Activated CD4-positive, alpha-beta T cell treated with anti-CD3 and anti-CD28 coated beads, Interleukin-2, amount 10 ng/mL, durations not matched to agents 24 days and 14 days (primary cell): ENCODE results near the gene NKX2-4. TPM values are rescaled to one million over a fixed set of nuclear protein-coding genes. Genes with fewer than 3 reads are reported as not detected.
"Not testable (repeated sequence)": the region's sequence is repeated elsewhere in the genome, so short reads cannot be mapped to it uniquely, and the experiment has no call there.

ENCODE experiments used
- DNase-seq: peaks from one replicate; pipeline ENCODE4 v3.0.0; 2022
- H3K27ac Mint-ChIP-seq: one replicate; pipeline ENCODE4 v1.8.0; 2022; ENCODE audit warnings: mild to moderate bottlenecking, mixed read lengths
- H3K27me3 Mint-ChIP-seq: one replicate; pipeline ENCODE4 v1.8.0; 2022; ENCODE audit warnings: mixed read lengths
- H3K36me3 Mint-ChIP-seq: one replicate; pipeline ENCODE4 v1.8.0; 2022; ENCODE audit warnings: low read depth, mild to moderate bottlenecking, mixed read lengths
- H3K4me1 Mint-ChIP-seq: one replicate; pipeline ENCODE4 v1.8.0; 2021; ENCODE audit warnings: mixed read lengths
- H3K4me3 Mint-ChIP-seq: one replicate; pipeline ENCODE4 v1.8.0; 2022; ENCODE audit warnings: mild to moderate bottlenecking, moderate library complexity, mixed read lengths
- H3K9me3 Mint-ChIP-seq: one replicate; pipeline ENCODE4 v1.8.0; 2021; ENCODE audit warnings: mixed read lengths
- intact Hi-C: fragments of 100-400 bp; cut with micrococcal nuclease; formaldehyde crosslinking; loops from one replicate; pipeline ENCODE4 v1.15.1; 2023
- total RNA-seq: library from RNA; stranded (reverse); gene quantifications from 2 replicates; pipeline ENCODE4 v1.2.3, GENCODE V29; 2022

Gene NKX2-4
- total RNA-seq, result not detected in 2 replicates

GRCh38 chr20:21397341-21398108, at the start of gene NKX2-4:
NKX2-4 (minus strand) TSS chr20:21397526; CDS start chr20:21397399, 127 bp downstream.
- DNase-seq, result no peak
- Mint-ChIP-seq H3K9me3 (no peaks in the 10 kb centered on the region), H3K4me1 (peaks cover 16% of the 10 kb centered on the region), H3K36me3 (peaks cover 5% of the 10 kb centered on the region), H3K4me3 (peak within 1 kb of the TSS; percentile 51), H3K27ac (peak within 1 kb of the TSS; percentile 75), H3K27me3 (peaks cover 72% of the 10 kb centered on the region)
- intact Hi-C loops, result loop anchor here (2.0 to 10.0 kb wide), 5 partner anchors 109 to 1167 kb away; partner anchors contain the start of gene INSM1

GRCh38 chr20:21437816-21438215, 40.5 kb upstream of the NKX2-4 start:
- Mint-ChIP-seq H3K9me3 (no peaks in the 10 kb centered on the region), H3K4me3 (no peak overlapping the region), H3K27me3 (peaks cover 27% of the 10 kb centered on the region), H3K4me1 (no peaks in the 10 kb centered on the region), H3K36me3 (no peaks in the 10 kb centered on the region), H3K27ac (no peak overlapping the region)
- DNase-seq, result no peak
- intact Hi-C loops, result no loop called here

GRCh38 chr20:21437248-21437647, 39.9 kb upstream of the NKX2-4 start:
- peaks cover 25% of the 10 kb centered on the region for H3K27me3 Mint-ChIP-seq
- intact Hi-C loops, result no loop called here
- H3K9me3 Mint-ChIP-seq, result no peaks in the 10 kb centered on the region
- DNase-seq, result no peak
- no peak overlapping the region for H3K4me3 Mint-ChIP-seq
- no peaks in the 10 kb centered on the region for H3K36me3 Mint-ChIP-seq
- no peak overlapping the region for H3K27ac Mint-ChIP-seq
- no peaks in the 10 kb centered on the region for H3K4me1 Mint-ChIP-seq

GRCh38 chr20:21436205-21436604, 38.9 kb upstream of the NKX2-4 start:
- intact Hi-C loops, result no loop called here
- Mint-ChIP-seq H3K9me3 (no peaks in the 10 kb centered on the region), H3K4me3 (no peak overlapping the region), H3K4me1 (no peaks in the 10 kb centered on the region), H3K27ac (no peak overlapping the region), H3K36me3 (no peaks in the 10 kb centered on the region), H3K27me3 (peaks cover 24% of the 10 kb centered on the region)
- no peak for DNase-seq

GRCh38 chr20:21435576-21435975, 38.2 kb upstream of the NKX2-4 start:
- DNase-seq, result no peak
- H3K4me1 Mint-ChIP-seq, result no peaks in the 10 kb centered on the region
- no peak overlapping the region for H3K27ac Mint-ChIP-seq
- no peak overlapping the region for H3K4me3 Mint-ChIP-seq
- H3K27me3 Mint-ChIP-seq, result peaks cover 22% of the 10 kb centered on the region
- no peaks in the 10 kb centered on the region for H3K36me3 Mint-ChIP-seq
- intact Hi-C loops, result no loop called here
- H3K9me3 Mint-ChIP-seq, result no peaks in the 10 kb centered on the region

- H3K27ac Mint-ChIP-seq, result no peak overlapping the region
- no peak overlapping the region for H3K4me3 Mint-ChIP-seq
- DNase-seq, result no peak
- H3K9me3 Mint-ChIP-seq, result no peaks in the 10 kb centered on the region
- H3K27me3 Mint-ChIP-seq, result peaks cover 23% of the 10 kb centered on the region
- no peaks in the 10 kb centered on the region for H3K36me3 Mint-ChIP-seq
- intact Hi-C loops, result no loop called here
- H3K4me1 Mint-ChIP-seq, result no peaks in the 10 kb centered on the region
Observed at GRCh38 chr20:21433329-21433890, 36.1 kb upstream of the NKX2-4 start.

- H3K4me1 Mint-ChIP-seq, result no peaks in the 10 kb centered on the region
- no peak overlapping the region for H3K4me3 Mint-ChIP-seq
- no peak overlapping the region for H3K27ac Mint-ChIP-seq
- intact Hi-C loops, result no loop called here
- H3K27me3 Mint-ChIP-seq, result peaks cover 26% of the 10 kb centered on the region
- H3K9me3 Mint-ChIP-seq, result no peaks in the 10 kb centered on the region
- H3K36me3 Mint-ChIP-seq, result no peaks in the 10 kb centered on the region
- no peak for DNase-seq
Observed at GRCh38 chr20:21432911-21433310, 35.6 kb upstream of the NKX2-4 start.

GRCh38 chr20:21430020-21430419, 32.7 kb upstream of the NKX2-4 start:
- intact Hi-C loops, result no loop called here
- H3K27ac Mint-ChIP-seq, result no peak overlapping the region
- DNase-seq, result no peak
- no peak overlapping the region for H3K4me3 Mint-ChIP-seq
- peaks cover 22% of the 10 kb centered on the region for H3K27me3 Mint-ChIP-seq
- H3K9me3 Mint-ChIP-seq, result peaks cover 8% of the 10 kb centered on the region
- no peaks in the 10 kb centered on the region for H3K4me1 Mint-ChIP-seq
- no peaks in the 10 kb centered on the region for H3K36me3 Mint-ChIP-seq

GRCh38 chr20:21424846-21425245, 27.5 kb upstream of the NKX2-4 start:
- intact Hi-C loops, result no loop called here
- no peaks in the 10 kb centered on the region for H3K36me3 Mint-ChIP-seq
- peaks cover 22% of the 10 kb centered on the region for H3K9me3 Mint-ChIP-seq
- no peak overlapping the region for H3K27ac Mint-ChIP-seq
- no peak overlapping the region for H3K4me3 Mint-ChIP-seq
- no peaks in the 10 kb centered on the region for H3K4me1 Mint-ChIP-seq
- H3K27me3 Mint-ChIP-seq, result peaks cover 11% of the 10 kb centered on the region
- DNase-seq, result no peak

- H3K4me3 Mint-ChIP-seq, intact Hi-C loops, H3K36me3 Mint-ChIP-seq, DNase-seq, H3K4me1 Mint-ChIP-seq, H3K27ac Mint-ChIP-seq, H3K27me3 Mint-ChIP-seq: not testable (repeated sequence)
- peaks cover 22% of the 10 kb centered on the region for H3K9me3 Mint-ChIP-seq
Observed at GRCh38 chr20:21423712-21424111, 26.4 kb upstream of the NKX2-4 start.

GRCh38 chr20:21421601-21422236, 24.4 kb upstream of the NKX2-4 start:
- Mint-ChIP-seq H3K27me3 (peaks cover 15% of the 10 kb centered on the region), H3K27ac (no peak overlapping the region), H3K36me3 (no peaks in the 10 kb centered on the region), H3K4me3 (no peak overlapping the region), H3K4me1 (no peaks in the 10 kb centered on the region), H3K9me3 (peaks cover 22% of the 10 kb centered on the region)
- intact Hi-C loops, result no loop called here
- DNase-seq, result no peak

- DNase-seq, H3K4me3 Mint-ChIP-seq, intact Hi-C loops, H3K36me3 Mint-ChIP-seq, H3K4me1 Mint-ChIP-seq, H3K27ac Mint-ChIP-seq: not testable (repeated sequence)
- Mint-ChIP-seq H3K9me3 (peaks cover 12% of the 10 kb centered on the region), H3K27me3 (peaks cover 31% of the 10 kb centered on the region)
Observed at GRCh38 chr20:21419147-21419546, 21.8 kb upstream of the NKX2-4 start.

GRCh38 chr20:21413996-21414395, 16.7 kb upstream of the NKX2-4 start:
- H3K4me3 Mint-ChIP-seq, H3K36me3 Mint-ChIP-seq, H3K4me1 Mint-ChIP-seq, intact Hi-C loops, H3K27ac Mint-ChIP-seq, DNase-seq: not testable (repeated sequence)
- Mint-ChIP-seq H3K9me3 (peaks cover 15% of the 10 kb centered on the region), H3K27me3 (peaks cover 59% of the 10 kb centered on the region)

- H3K36me3 Mint-ChIP-seq, result no peaks in the 10 kb centered on the region
- no peaks in the 10 kb centered on the region for H3K4me1 Mint-ChIP-seq
- H3K4me3 Mint-ChIP-seq, result no peak overlapping the region
- no peak overlapping the region for H3K27ac Mint-ChIP-seq
- intact Hi-C loops, result no loop called here
- no peak for DNase-seq
- H3K27me3 Mint-ChIP-seq, result peaks cover 57% of the 10 kb centered on the region
- peaks cover 15% of the 10 kb centered on the region for H3K9me3 Mint-ChIP-seq
Observed at GRCh38 chr20:21411725-21412124, 14.4 kb upstream of the NKX2-4 start.
